NCI-H1694 (cell line): ENCODE results near the gene S100A3.
"Not testable (repeated sequence)": the region's sequence is repeated elsewhere in the genome, so short reads cannot be mapped to it uniquely, and the experiment has no call there.

Experiments used
- DNase-seq: peaks from one replicate; lab custom pipeline; 2025; lab: John Stamatoyannopoulos, UW

S100A3 gene

GRCh38 chr1:153548722-153549688 lies at the start of gene S100A3:
Gene S100A3, minus strand, starts transcription at chr1:153549258. Its CDS starts 773 bp downstream, at chr1:153548485.
- no peak for DNase-seq

- no peak for DNase-seq
These were observed 49.5 kb upstream of the S100A3 start for GRCh38 chr1:153598309-153599172.

- no peak for DNase-seq
These were observed 48.1 kb upstream of the S100A3 start for GRCh38 chr1:153597206-153597605.

- DNase-seq, result no peak
These were observed 43.7 kb upstream of the S100A3 start for GRCh38 chr1:153592748-153593147.

GRCh38 chr1:153588482-153588881 lies 39.4 kb upstream of the S100A3 start:
- DNase-seq, result no peak

- DNase-seq, result not testable (repeated sequence)
These were observed 39.0 kb upstream of the S100A3 start for GRCh38 chr1:153588033-153588432.

GRCh38 chr1:153587314-153587713 lies 38.3 kb upstream of the S100A3 start:
- DNase-seq, result no peak

- no peak for DNase-seq
These were observed 37.3 kb upstream of the S100A3 start for GRCh38 chr1:153586347-153586746.

- no peak for DNase-seq
These were observed 35.9 kb upstream of the S100A3 start for GRCh38 chr1:153585006-153585405.

GRCh38 chr1:153583976-153584375 lies 34.9 kb upstream of the S100A3 start:
- DNase-seq, result no peak

GRCh38 chr1:153583514-153583913 lies 34.5 kb upstream of the S100A3 start:
- not testable (repeated sequence) for DNase-seq

GRCh38 chr1:153582836-153583235 lies 33.8 kb upstream of the S100A3 start:
- DNase-seq, result not testable (repeated sequence)

- DNase-seq, result no peak
These were observed 29.9 kb upstream of the S100A3 start for GRCh38 chr1:153578936-153579335.

GRCh38 chr1:153578490-153578889 lies 29.4 kb upstream of the S100A3 start:
- DNase-seq, result no peak

- no peak for DNase-seq
These were observed 28.6 kb upstream of the S100A3 start for GRCh38 chr1:153577624-153578051.

- DNase-seq, result no peak
These were observed 28.1 kb upstream of the S100A3 start for GRCh38 chr1:153577138-153577537.

GRCh38 chr1:153575497-153575896 lies 26.4 kb upstream of the S100A3 start:
- not testable (repeated sequence) for DNase-seq

- DNase-seq, result not testable (repeated sequence)
These were observed 26.0 kb upstream of the S100A3 start for GRCh38 chr1:153575081-153575491.

GRCh38 chr1:153573351-153573750 lies 24.3 kb upstream of the S100A3 start:
- DNase-seq, result no peak

- DNase-seq, result peak; percentile 36
These were observed 23.5 kb upstream of the S100A3 start for GRCh38 chr1:153572569-153573015.

- no peak for DNase-seq
These were observed 22.6 kb upstream of the S100A3 start for GRCh38 chr1:153571706-153572105.

- no peak for DNase-seq
These were observed 21.8 kb upstream of the S100A3 start for GRCh38 chr1:153570874-153571273.
